Amniotic stem cell (primary cell): Measurements from ENCODE around the gene RNLS.
A peak's percentile ranks its signal among the peaks of the same experiment; 100 is the strongest.

Experiments used
- DNase-seq: peaks from one replicate; lab custom pipeline; 2025; lab: John Stamatoyannopoulos, UW

The RNLS gene

GRCh38 chr10:88428442-88428841 lies 154.7 kb downstream of the RNLS start:
- DNase-seq: no peak

- DNase-seq: no peak
Observed at GRCh38 chr10:88427024-88427423, 156.1 kb downstream of the RNLS start.

- no peak for DNase-seq
Observed at GRCh38 chr10:88424881-88425280, 158.2 kb downstream of the RNLS start.

DNA sequence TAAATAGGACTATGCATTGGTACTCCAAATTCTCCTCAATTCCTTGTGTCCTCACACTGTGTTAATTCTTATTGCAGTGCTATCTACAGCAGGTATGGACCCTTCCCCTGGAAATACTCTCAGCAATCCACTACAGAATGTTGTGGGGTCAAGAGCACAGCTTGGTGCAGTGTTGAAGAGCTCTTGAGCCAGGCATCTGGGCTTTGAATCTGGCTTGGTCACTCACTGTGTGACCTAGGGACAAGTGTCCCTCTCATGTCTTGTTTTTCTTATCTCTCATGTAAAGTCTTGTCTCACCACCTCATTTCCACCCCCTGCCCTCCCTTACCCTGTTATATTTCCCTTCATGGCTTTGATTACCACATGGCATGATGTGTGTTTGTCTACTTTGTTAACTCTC lies 159.4 kb downstream of the RNLS start:
- no peak for DNase-seq

DNA sequence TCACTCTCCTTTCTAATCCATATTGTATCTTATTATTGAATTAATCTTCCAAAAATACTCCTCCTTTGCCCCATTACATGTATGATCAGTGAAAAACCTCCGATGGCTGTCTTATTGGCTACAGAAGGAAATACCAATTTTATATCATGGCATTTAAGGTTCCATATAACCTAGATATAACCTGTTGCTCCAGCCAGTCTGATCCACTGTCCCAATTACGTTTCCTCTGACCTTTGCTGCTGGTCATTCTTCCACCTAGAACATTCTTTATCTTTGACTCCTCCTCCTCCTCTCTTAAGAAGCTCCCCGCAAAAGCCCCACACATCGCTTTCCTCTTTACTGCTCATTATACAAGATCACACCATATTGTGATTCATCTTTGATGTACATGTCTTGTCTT lies 161.5 kb downstream of the RNLS start:
- DNase-seq: no peak

DNA sequence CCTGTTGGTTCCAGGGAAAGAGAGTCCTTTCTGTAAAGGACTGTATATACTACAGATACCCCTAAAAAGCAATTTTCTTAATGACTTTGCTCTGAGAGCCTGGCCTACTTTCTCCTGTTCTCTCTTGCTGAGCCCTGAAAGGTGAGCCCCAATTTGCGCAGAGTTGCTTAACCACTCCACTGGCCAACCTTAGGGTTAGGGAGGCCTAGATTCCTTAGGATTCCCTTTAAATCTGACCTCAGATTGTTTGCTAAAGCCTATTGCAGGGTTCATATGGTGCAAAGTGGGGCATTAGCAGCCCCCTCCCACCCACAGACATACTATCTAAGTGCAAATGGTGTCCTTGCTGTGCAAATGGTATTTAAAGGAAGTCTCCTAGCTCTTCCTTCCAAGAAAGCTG lies 164.2 kb downstream of the RNLS start:
- DNase-seq: no peak

GRCh38 chr10:88417387-88418030 lies 165.6 kb downstream of the RNLS start:
- DNase-seq: no peak

GRCh38 chr10:88416801-88417200 lies 166.3 kb downstream of the RNLS start:
- no peak for DNase-seq

DNA sequence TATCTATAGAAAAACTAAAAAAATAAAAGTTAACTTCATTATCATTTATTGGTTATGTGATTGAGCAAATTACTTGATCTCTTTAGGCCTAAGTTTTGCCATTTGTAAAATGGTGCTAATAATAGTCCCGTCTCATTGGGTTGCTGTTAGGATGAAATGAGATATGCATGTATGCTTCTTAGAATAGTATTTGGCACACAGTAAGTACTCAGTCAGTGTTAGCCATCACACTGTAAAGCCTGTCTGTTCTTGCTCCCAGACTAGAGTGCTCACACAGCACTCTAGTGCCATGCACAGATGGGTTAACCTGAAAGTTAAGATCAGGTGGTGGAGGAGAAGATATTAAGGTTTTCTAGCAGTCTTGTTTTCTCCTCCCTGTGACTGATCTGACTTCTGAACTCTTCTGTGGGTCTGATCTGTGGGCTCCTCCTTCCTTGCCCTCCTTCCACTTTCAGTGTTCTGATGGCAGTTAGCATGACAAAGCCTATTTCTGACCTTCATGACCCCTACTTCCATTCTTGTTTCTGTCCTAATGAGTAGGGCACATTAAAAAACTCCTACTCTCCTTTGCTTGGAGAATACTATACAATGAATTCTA lies 167.5 kb downstream of the RNLS start:
- DNase-seq: no peak

DNA sequence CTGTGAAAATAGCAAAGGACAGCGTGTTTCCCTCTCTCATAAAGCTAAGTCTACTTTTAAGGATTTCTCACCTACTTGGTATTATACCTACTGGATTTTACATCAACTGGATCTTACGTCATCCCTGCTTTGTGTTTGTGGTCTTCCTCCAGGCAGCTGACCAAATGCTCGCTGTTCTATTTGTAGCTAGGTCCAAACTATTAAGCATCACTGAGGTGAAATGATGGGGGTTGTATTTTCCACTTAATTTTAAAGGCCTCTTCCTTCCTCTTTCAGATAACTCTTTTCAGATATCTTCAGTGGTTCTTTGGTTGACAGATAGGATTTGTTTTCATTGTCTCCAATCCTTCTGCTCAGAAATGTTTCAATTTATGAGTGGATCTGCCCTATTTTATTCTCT lies 169.7 kb downstream of the RNLS start:
- DNase-seq: no peak

DNA sequence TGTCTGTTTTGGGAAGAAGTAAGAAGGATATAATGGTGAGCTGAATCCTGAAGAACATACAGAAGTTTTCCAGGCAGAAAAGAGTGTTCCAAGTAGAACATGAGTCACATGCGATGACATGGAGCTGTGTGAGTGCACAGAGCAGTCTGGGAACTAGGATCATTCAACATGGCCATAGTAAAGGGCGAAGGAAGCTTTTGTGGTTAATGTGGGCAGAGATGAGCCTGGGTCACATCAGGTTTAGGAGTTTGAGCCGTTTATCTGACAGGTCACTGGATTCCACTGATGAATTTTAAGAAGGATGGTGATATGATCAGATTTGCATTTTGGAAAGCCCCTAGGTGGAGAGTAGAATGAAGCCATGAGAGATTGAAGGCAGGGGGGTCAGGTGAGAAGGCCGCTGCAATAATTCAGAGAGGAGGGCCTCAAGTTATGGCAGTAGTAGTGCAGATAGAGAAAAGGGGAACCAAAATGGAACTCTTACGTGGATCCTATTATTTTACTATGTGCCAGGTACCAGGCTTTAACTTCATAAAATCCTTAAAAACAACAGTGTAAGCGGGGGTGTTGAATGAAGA lies 171.3 kb downstream of the RNLS start:
- no peak for DNase-seq

GRCh38 chr10:88409824-88410223 lies 173.3 kb downstream of the RNLS start:
- no peak for DNase-seq

- no peak for DNase-seq
Observed at GRCh38 chr10:88409236-88409635, 173.9 kb downstream of the RNLS start.

GRCh38 chr10:88408096-88408495 lies 175.0 kb downstream of the RNLS start:
- DNase-seq: no peak

- DNase-seq: no peak
Observed at GRCh38 chr10:88404133-88404532, 179.0 kb downstream of the RNLS start.

- no peak for DNase-seq
Observed at GRCh38 chr10:88401671-88402347, 181.3 kb downstream of the RNLS start.

- no peak for DNase-seq
Observed at GRCh38 chr10:88399240-88399639, 183.9 kb downstream of the RNLS start.

- DNase-seq: no peak
Observed at GRCh38 chr10:88395677-88396076, 187.4 kb downstream of the RNLS start.

GRCh38 chr10:88392222-88392621 lies 190.9 kb downstream of the RNLS start:
- no peak for DNase-seq

GRCh38 chr10:88390041-88390440 lies 193.1 kb downstream of the RNLS start:
- no peak for DNase-seq

DNA sequence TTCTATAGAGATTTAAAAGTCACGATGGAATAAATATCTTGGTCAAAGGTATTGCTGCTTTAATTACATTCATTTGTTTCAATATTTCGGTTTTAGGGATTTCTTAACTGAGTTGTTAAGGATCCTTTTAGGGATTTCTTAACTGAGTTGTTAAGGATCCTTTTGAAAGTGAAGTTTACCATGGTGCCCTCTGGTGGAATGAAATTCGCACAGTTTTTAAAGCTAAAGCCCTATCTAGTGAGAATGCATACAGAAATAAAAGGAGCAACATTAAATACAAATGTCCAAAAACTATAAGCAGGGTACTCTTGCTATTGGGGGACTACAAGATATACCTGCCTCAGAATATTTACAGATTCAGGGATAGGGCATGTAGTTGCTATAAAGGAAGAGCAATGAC lies 193.7 kb downstream of the RNLS start:
- peak; percentile 38 for DNase-seq

DNA sequence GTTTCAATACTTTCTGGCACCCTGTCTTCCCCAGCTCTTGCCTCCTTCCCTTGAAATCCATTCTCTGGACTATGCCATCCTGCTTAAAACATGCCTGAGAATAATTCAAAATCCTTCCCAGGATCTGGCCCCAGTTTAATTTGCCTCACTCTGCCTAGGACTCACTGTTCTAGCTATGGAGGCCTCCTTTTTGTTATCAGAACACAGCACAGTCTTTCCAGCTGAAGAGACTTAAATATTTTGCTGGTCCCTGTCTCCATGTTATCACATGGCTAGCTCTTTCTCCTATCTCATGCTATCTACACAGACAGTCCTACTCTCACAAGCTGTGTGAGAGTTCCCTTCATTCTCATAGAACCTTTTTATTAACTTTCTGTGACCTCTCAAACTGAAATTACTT lies 194.8 kb downstream of the RNLS start:
- DNase-seq: no peak
